Left kidney (tissue), 2 donors: ENCODE data around the gene ALDH1A1. TPM values are rescaled to one million over a fixed set of nuclear protein-coding genes. Genes with fewer than 3 reads are reported as not detected.
A peak's percentile ranks its signal among the peaks of the same experiment; 100 is the strongest.

Experiments
- DNase-seq: peaks from one replicate; pipeline ENCODE4 v3.0.0-alpha.2; 2013
- polyA plus RNA-seq: library from polyadenylated mRNA; unstranded; fragments of 120-200 nt; gene quantifications from one replicate; pipeline ENCODE4 v1.2.1, GENCODE V29; 2013; ENCODE audit not compliant: insufficient read length

ALDH1A1 gene
- polyA plus RNA-seq, 1 donor, result 281 TPM

DNA sequence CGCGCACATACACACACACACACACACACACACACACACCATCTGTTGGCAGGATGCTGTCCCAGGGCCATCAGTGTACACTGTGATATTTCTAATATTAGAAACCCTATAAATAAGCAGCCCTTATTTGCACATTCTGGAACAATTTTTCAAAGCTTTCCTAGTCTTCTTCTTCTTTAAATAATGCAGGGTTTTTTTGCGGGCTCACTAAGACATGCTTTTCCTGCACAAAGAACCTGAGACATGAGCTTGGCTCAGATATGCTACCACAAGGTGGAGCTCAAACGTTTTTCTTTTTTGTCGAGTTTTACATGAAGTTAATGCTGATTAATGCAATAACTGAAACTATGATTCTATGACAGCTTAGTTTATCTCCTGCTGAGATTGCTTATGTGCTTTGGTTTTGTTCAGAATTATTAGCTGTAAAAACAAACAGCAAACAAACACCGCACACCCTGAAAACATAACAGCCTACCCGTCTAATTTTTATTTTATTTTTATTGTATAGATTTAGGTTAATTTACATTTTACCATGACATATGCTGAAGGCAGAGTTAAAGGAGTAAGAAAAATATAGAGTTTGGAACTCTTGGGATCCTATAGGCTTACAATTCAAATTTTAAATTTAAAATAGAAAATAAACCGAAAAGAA, 95.8 kb downstream of the ALDH1A1 start:
- peak; percentile 69 for DNase-seq

- no peak for DNase-seq
Measured at GRCh38 chr9:72855890-72856523, 96.8 kb downstream of the ALDH1A1 start.

GRCh38 chr9:72855321-72855720, 97.5 kb downstream of the ALDH1A1 start:
- no peak for DNase-seq

Other genes starting within 250 kb of the ALDH1A1 start
- 29.5 TPM for gene ANXA1, start 198.8 kb upstream of the ALDH1A1 start, polyA plus RNA-seq